ENCODE data around the gene RUNDC1.

Gene RUNDC1

GRCh38 chr17:42980274-42980765 is at the start of gene RUNDC1:
TSS of gene RUNDC1 (plus strand) at chr17:42980565. CDS start at chr17:42980577, 12 bp downstream.
- H3K9ac ChIP-seq (ENCODE audit: low read length) = peak within 1 kb of the TSS; percentile 95
- H3K36me3 ChIP-seq (replicated peaks; ENCODE audit: low read depth, low read length) = peaks cover 13% of the 10 kb centered on the region
- no peaks in the 10 kb centered on the region for H3K27me3 ChIP-seq (ENCODE audit: low read depth, low read length)
- peaks cover 51% of the 10 kb centered on the region for H3K4me1 ChIP-seq (ENCODE audit: low read length)
- H3K4me3 ChIP-seq (ENCODE audit: low read length) = peak within 1 kb of the TSS; percentile 83
- TF ChIP-seq CTCF (IDR thresholded peaks at IDR 0.05; ENCODE audit: low read depth, low read length) (no peak), EZH2phosphoT487 (IDR thresholded peaks at IDR 0.05; ENCODE audit: low read depth) (no peak)
- H4K20me1 ChIP-seq (ENCODE audit: insufficient read depth, low read length) = peaks cover 5% of the 10 kb centered on the region; the same call in 1 of the 2 replicates
- H2AFZ ChIP-seq (ENCODE audit: low read depth, low read length) = 0 out of 2 replicates have a peak within 1 kb of the TSS, but pooled peaks have one; percentile 19
- no peaks in the 10 kb centered on the region for H3K9me3 ChIP-seq (ENCODE audit: insufficient read depth, low read length)
- peak within 1 kb of the TSS; percentile 88 for H3K27ac ChIP-seq (ENCODE audit: low read length)
- H3K4me2 ChIP-seq (ENCODE audit: low read length) = peak within 1 kb of the TSS; percentile 98
- peaks cover 50% of the 10 kb centered on the region for H3K79me2 ChIP-seq (ENCODE audit: low read length)

GRCh38 chr17:42937712-42938596 is 42.4 kb upstream of the RUNDC1 start:
- no peaks in the 10 kb centered on the region for H4K20me1 ChIP-seq (ENCODE audit: insufficient read depth, low read length)
- TF ChIP-seq CTCF (IDR thresholded peaks at IDR 0.05; ENCODE audit: low read depth, low read length) = peak; percentile 75
- TF ChIP-seq EZH2phosphoT487 (IDR thresholded peaks at IDR 0.05; ENCODE audit: low read depth) = no peak
- no peaks in the 10 kb centered on the region for H3K27me3 ChIP-seq (ENCODE audit: low read depth, low read length)
- peaks cover 12% of the 10 kb centered on the region for H3K4me1 ChIP-seq (ENCODE audit: low read length)
- no peak overlapping the region for H3K9ac ChIP-seq (ENCODE audit: low read length)
- no peaks in the 10 kb centered on the region for H3K36me3 ChIP-seq (replicated peaks; ENCODE audit: low read depth, low read length)
- H3K27ac ChIP-seq (ENCODE audit: low read length) = no peak overlapping the region
- H3K4me3 ChIP-seq (ENCODE audit: low read length) = no peak overlapping the region
- no peaks in the 10 kb centered on the region for H3K79me2 ChIP-seq (ENCODE audit: low read length)
- H2AFZ ChIP-seq (ENCODE audit: low read depth, low read length) = peak overlapping the region; percentile 61; the same call in 1 of the 2 replicates
- no peaks in the 10 kb centered on the region for H3K9me3 ChIP-seq (ENCODE audit: insufficient read depth, low read length)
- H3K4me2 ChIP-seq (ENCODE audit: low read length) = peak overlapping the region; percentile 44

GRCh38 chr17:42944211-42944610 is 36.2 kb upstream of the RUNDC1 start:
- Histone ChIP-seq H3K36me3 (replicated peaks; ENCODE audit: low read depth, low read length) (peaks cover 9% of the 10 kb centered on the region), H3K4me3 (ENCODE audit: low read length) (no peak overlapping the region), H3K27me3 (ENCODE audit: low read depth, low read length) (no peaks in the 10 kb centered on the region), H3K79me2 (ENCODE audit: low read length) (no peaks in the 10 kb centered on the region), H3K4me1 (ENCODE audit: low read length) (no peaks in the 10 kb centered on the region), H3K9me3 (ENCODE audit: insufficient read depth, low read length) (no peaks in the 10 kb centered on the region), H3K27ac (ENCODE audit: low read length) (no peak overlapping the region), H3K4me2 (ENCODE audit: low read length) (no peak overlapping the region), H4K20me1 (ENCODE audit: insufficient read depth, low read length) (no peaks in the 10 kb centered on the region), H2AFZ (ENCODE audit: low read depth, low read length) (no peak overlapping the region), H3K9ac (ENCODE audit: low read length) (no peak overlapping the region)
- TF ChIP-seq EZH2phosphoT487 (IDR thresholded peaks at IDR 0.05; ENCODE audit: low read depth) = no peak

DNA sequence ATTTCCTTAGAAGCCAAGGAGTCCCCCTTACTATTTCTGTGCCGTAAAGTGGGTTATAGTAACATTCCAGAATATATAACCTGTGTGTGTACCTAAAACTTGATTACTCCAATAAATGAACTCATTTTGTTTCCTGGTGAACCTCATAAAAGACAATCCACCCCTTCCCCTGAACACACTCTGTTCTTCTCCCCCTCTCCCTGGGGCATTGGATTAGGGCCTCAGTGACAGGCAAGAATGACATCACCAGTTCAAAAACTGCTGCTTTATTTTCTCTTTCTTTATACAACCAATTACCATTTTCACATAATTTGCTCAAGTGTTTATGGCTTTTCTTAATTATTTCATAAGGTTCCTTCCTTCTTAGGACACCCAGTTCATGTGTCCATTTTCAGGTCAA is 33.6 kb upstream of the RUNDC1 start:
- no peaks in the 10 kb centered on the region for H3K79me2 ChIP-seq (ENCODE audit: low read length)
- H2AFZ ChIP-seq (ENCODE audit: low read depth, low read length) = no peak overlapping the region
- no peak overlapping the region for H3K4me2 ChIP-seq (ENCODE audit: low read length)
- no peak overlapping the region for H3K9ac ChIP-seq (ENCODE audit: low read length)
- H3K4me3 ChIP-seq (ENCODE audit: low read length) = no peak overlapping the region
- TF ChIP-seq EZH2phosphoT487 (IDR thresholded peaks at IDR 0.05; ENCODE audit: low read depth) (no peak), CTCF (IDR thresholded peaks at IDR 0.05; ENCODE audit: low read depth, low read length) (no peak)
- H3K4me1 ChIP-seq (ENCODE audit: low read length) = no peaks in the 10 kb centered on the region
- H3K36me3 ChIP-seq (replicated peaks; ENCODE audit: low read depth, low read length) = peaks cover 25% of the 10 kb centered on the region
- no peaks in the 10 kb centered on the region for H3K27me3 ChIP-seq (ENCODE audit: low read depth, low read length)
- H3K9me3 ChIP-seq (ENCODE audit: insufficient read depth, low read length) = no peaks in the 10 kb centered on the region
- no peak overlapping the region for H3K27ac ChIP-seq (ENCODE audit: low read length)
- no peaks in the 10 kb centered on the region for H4K20me1 ChIP-seq (ENCODE audit: insufficient read depth, low read length)

All from OCI-LY3 (cell line).